GM19043 (cell line): ENCODE data around the gene TMEM86A.

Source experiments
- ATAC-seq: cut with Tn5 transposase; IDR thresholded peaks from one replicate; pipeline ENCODE4 v1.9.1; 2021; ENCODE audit warnings: low read depth; ENCODE audit not compliant: unreplicated experiment

Gene TMEM86A

DNA sequence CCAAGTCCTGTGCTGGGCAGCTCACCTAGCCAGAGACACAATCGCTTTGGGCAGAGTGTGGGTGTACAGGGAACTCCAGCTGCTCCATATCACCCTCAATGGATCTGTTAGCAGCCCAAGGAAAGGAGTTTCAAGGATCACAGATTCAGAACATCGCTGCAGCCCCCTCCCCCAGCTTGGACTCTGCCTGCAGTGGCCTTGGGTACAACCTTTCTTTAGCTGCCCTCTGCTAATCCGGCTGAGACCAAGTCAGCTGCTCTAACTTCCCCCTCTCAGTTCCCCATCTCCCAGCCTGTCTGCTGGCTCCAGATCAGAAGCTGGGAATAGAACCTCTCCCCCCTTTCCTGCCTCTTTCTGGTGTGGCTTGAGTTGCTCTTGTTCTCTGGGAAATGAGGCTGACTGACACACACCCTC lies 1.3 kb downstream of the TMEM86A start:
- no peak for ATAC-seq

GRCh38 chr11:18700375-18700774 lies 1.8 kb downstream of the TMEM86A start:
- ATAC-seq = no peak

- ATAC-seq = no peak
Observed at GRCh38 chr11:18700872-18701271, 2.3 kb downstream of the TMEM86A start.

- no peak for ATAC-seq
Observed at GRCh38 chr11:18701614-18702216, 3.1 kb downstream of the TMEM86A start.

GRCh38 chr11:18703001-18703763 lies 4.6 kb downstream of the TMEM86A start:
- no peak for ATAC-seq

GRCh38 chr11:18704045-18704645 lies 5.6 kb downstream of the TMEM86A start:
- no peak for ATAC-seq

GRCh38 chr11:18704698-18705097 lies 6.1 kb downstream of the TMEM86A start:
- no peak for ATAC-seq

GRCh38 chr11:18705651-18706281 lies 7.2 kb downstream of the TMEM86A start:
- no peak for ATAC-seq

DNA sequence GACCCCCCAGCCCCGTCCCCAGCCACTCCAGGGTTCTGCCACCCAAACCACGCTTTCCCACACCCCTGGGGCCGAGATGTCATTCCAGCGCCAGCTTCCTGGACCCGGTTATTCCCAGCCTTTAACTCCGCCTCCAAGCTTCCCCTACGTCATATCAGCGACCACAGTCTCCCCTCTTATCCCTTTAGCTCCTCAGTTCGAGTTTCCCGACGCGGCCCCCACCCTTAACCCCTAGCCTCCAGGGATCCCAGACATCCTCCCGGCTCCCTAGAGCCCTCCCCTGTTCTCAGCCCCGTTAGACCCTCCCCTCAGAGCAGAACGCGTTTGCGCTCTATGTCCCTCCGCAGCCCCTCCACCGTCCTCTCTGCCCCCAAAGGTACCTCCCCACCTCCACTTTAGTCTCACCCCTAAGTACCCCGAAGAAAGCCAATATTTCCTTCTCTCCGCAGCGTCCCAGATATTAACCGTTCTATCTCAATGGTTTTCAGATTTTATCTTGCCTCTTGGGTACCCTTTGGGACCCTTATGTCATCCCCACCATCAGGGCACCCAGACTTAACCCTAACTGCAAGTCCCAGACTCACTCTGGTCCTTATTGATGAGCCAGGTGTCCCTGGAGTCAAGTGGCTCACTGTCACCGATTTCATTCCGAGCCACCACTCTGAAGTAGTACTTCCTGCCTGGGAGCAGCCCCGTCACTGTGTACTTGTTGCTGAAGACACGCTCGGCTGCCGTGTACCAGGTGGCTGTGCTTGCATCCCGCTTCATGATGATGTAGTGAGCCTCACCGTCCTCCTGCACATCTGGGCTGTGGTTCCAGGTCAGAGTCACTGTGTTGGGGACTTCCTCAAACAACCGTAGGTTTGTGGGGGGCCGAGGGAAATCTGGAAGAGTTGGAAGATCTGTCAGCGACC lies 8.0 kb downstream of the TMEM86A start:
- peak; percentile 79 for ATAC-seq

GRCh38 chr11:18707811-18708340 lies 9.3 kb downstream of the TMEM86A start:
- no peak for ATAC-seq

- no peak for ATAC-seq
Observed at GRCh38 chr11:18709414-18709813, 10.8 kb downstream of the TMEM86A start.

DNA sequence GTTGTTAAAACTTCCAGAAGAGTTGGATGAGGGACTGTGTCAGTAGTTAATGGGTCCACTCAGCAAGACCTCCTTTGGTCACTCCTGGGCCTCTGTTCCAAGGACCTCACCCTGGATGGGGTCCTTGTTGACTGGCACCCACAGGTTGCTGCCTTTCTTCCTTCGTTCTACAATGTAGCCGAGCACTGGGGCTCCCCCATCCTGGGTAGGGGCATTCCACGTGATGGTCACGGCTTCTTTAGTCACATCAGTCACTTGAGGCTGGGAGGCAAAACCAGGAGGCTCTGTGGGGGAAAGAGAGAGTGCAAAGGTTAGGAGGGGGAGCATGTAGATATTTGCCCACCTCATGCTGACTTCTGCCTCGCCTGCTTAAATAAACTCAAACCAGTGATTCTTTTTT lies 12.0 kb downstream of the TMEM86A start:
- no peak for ATAC-seq

DNA sequence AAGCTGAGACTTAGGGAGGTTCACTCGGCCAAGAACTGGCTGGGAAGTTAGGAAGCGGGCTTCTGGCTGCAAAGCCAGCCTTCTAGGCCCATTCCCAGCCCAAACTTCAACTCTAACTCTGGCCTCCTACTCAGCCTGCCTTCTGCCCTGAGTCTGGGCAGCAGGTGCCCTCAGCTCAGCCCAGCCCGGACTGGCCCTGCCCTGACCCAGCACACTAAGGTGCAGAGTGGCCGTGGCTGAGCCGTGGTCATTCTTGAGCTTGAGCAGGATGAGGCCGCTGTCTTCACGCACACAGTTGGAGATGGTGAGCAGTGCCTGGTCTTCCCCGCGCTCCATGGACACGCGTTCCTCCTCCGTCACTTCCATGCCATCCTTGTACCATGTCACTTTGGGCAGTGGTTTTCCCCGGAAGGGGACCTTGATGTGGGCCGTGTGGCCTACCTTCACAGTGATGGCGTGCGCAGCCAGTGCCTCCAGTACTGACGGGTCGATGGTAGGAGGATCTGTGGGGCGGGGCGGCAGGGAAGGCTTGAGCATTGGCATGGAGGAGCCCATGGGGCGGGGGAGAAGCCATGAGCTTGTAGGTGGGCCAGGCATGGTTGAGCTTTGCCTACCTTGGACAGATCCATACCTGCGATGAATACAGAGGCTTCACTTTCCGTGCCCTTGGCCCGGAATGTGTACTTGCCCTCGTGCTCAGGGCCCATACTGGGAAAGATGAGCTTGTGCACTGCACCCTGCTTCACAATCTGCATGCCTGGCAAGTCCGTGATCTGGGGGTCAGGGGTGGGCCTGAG lies 15.3 kb downstream of the TMEM86A start:
- no peak for ATAC-seq

DNA sequence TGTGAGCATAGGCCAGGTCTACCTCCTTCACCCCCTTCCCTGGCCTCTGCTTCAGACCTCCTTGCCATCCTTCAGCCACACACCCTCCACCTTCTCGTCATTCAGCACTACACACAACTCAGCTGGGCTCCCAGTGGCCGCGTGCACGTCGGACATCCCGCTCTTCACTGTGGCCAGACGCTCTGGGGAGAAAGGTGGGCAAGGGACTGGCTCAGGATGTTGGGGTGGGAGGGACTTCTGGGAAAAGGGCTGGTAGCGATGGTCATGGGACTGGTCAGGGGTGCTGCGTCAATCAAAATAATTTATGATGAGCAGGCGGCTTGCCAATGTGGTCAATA lies 15.8 kb downstream of the TMEM86A start:
- ATAC-seq = no peak

DNA sequence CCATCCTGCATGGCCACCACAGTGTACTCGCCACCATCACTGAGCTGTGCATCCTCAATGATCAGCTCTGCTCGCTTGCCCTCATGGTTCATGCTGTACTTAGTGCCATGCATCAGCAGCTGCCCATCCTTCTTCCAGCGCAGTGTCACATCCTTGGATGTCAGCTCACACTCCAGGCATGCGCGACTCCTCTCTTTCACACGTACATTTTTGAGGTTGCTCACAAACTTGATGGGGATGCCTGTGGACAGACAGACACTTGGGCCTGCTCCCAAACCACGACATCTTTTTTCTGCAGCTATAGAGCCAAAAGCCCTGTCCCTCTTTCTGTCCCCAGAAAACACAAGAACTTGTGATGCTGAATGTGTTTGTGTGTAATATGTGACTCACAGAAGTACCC lies 16.9 kb downstream of the TMEM86A start:
- no peak for ATAC-seq

DNA sequence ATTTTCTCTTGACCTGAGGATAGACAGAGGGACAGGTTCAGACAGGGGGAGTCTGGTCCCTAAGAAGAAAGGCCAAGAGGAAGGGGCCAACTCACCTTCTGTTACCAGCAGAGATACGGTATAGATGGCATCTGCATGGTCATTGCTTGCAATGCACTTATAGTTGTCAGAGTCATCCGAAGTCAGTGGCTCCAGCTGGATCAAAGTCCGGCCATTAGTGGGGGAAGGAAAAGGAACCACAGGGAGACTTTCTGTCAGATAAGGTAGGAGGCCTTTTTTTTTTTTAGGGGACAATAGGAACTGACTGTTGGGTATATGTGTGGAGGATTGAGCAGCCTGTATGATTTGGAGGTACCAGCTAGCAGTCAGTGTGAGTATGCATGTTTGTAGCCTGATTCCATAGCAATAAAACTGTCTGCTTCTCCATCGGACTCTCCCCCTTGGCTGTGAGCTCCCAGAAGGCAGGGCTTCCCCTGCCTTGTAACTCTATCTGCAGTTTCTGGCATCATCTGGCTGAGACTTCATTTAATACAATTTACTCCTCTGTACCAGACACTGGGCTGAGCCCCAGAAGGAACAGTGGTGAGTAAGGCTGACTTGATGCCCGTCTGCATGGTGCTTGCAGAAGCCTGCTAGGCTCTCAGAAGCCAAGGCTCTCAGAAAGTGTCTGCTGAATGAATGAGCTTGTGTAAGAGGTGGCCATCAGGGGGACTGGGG lies 21.7 kb downstream of the TMEM86A start:
- no peak for ATAC-seq

GRCh38 chr11:18720808-18721560 lies 22.4 kb downstream of the TMEM86A start:
- ATAC-seq = peak; percentile 71
